GM19438 (cell line): ENCODE measurements around the gene UNC13A.

ENCODE experiments used
- ATAC-seq: cut with Tn5 transposase; IDR thresholded peaks from one replicate; pipeline ENCODE4 v1.9.1; 2021; ENCODE audit warnings: low read depth; ENCODE audit not compliant: unreplicated experiment

The UNC13A gene

DNA sequence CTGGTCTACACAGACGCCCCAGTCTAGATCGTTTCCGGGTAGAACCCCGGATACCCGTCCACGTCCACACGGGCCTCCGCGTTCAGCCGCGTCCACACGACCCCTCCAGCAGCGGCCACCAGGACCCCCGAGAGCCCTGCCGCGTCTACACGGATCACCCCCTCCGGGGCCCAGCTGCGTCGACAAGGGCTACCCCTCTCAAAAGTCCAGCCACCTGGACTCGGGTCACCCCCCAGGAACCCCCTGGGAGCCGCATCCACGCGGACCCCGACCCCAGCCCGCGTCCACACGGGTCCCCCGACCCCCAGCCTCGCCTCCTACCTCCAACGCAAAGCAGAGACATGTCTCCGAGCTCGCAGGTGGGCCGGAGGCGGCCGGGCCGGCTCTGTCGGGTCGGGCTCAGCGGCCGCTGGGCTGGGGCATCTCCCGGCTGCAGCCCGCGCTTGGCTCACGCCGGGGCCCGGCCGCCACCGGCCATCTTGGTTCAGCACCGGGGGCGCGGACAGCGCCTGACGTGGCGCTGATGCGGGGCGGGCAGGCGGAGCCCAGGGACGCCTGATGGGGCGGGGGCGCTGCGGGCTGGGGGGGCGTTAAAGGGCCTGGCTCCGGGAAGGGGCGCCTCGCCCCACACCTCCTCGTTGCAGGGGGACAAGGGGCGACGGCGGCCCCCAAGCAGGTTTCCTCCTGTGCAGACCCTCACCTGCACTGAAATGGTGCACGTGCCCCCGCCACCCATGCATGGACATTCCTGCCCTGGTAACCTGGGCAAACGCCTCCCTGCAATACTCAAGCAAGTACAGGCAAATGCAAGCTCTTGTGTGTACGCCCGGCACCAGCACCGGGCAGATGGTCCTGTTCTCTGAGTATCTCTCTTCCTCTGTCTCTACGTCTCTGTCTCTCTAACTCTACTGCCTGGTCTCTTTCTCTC, at the start of gene UNC13A:
Gene UNC13A, minus strand, starts transcription at position 498 of the 928 bp plus-strand sequence. Its CDS starts 155 bp downstream, at position 343.
- no peak for ATAC-seq

DNA sequence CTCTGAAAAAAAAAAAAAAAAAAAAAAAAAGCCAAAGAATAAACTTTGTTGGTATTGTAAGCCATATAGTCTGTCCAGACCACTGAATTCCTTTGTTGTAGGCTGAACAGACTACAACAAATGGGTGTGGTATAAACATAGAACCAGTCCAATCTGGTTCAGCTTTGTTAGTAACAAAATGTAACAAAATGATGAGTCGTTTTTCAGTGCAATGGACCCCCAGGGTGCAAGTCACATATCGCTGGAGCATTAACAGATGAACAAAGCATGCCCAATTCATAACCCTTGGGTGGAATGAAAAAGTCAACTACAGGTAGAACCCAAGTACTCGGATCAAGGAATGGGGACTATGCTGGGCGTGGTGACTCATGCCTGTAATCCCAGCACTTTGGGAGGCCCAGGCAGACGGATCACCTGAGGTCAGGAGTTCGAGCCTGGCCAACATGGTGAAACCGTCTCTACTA, 49.6 kb upstream of the UNC13A start:
- no peak for ATAC-seq

- ATAC-seq: no peak
Observed at GRCh38 chr19:17735410-17735809, 47.3 kb upstream of the UNC13A start.

DNA sequence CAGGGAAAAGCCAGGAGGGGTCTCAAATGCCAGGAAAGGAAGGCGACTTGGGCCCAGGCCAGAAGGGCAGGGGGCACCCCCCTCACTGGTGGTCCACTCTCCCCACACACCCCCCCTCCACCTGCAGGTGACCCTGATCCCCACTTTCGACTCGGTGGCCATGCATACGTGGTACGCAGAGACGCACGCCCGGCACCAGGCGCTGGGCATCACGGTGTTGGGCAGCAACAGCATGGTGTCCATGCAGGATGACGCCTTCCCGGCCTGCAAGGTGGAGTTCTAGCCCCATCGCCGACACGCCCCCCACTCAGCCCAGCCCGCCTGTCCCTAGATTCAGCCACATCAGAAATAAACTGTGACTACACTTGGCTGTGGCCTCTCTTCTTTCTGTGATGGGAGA, 46.0 kb upstream of the UNC13A start:
- no peak for ATAC-seq

GRCh38 chr19:17733127-17733526, 45.0 kb upstream of the UNC13A start:
- no peak for ATAC-seq

DNA sequence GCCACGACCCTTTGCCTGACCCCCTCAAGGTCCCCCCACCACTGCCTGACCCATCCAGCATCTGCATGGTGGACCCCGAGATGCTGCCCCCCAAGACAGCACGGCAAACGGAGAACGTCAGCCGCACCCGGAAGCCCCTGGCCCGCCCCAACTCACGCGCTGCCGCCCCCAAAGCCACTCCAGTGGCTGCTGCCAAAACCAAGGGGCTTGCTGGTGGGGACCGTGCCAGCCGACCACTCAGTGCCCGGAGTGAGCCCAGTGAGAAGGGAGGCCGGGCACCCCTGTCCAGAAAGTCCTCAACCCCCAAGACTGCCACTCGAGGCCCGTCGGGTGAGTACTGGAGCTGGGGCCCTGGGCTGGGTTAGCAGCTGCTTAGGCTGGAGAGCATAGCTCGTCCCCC, 39.7 kb upstream of the UNC13A start:
- no peak for ATAC-seq

- ATAC-seq: no peak
Observed at GRCh38 chr19:17726964-17727773, 39.0 kb upstream of the UNC13A start.

DNA sequence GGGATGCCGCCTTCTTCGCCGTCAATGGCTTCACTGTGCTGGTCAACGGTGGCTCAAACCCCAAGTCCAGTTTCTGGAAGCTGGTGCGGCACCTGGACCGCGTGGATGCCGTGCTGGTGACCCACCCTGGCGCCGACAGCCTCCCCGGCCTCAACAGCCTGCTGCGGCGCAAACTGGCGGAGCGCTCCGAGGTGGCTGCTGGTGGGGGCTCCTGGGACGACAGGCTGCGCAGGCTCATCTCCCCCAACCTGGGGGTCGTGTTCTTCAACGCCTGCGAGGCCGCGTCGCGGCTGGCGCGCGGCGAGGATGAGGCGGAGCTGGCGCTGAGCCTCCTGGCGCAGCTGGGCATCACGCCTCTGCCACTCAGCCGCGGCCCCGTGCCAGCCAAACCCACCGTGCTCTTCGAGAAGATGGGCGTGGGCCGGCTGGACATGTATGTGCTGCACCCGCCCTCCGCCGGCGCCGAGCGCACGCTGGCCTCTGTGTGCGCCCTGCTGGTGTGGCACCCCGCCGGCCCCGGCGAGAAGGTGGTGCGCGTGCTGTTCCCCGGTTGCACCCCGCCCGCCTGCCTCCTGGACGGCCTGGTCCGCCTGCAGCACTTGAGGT, 38.1 kb upstream of the UNC13A start:
- no peak for ATAC-seq

- no peak for ATAC-seq
Observed at GRCh38 chr19:17725422-17726078, 37.4 kb upstream of the UNC13A start.

- ATAC-seq: no peak
Observed at GRCh38 chr19:17724655-17725054, 36.5 kb upstream of the UNC13A start.

- ATAC-seq: no peak
Observed at GRCh38 chr19:17722655-17723240, 34.6 kb upstream of the UNC13A start.

DNA sequence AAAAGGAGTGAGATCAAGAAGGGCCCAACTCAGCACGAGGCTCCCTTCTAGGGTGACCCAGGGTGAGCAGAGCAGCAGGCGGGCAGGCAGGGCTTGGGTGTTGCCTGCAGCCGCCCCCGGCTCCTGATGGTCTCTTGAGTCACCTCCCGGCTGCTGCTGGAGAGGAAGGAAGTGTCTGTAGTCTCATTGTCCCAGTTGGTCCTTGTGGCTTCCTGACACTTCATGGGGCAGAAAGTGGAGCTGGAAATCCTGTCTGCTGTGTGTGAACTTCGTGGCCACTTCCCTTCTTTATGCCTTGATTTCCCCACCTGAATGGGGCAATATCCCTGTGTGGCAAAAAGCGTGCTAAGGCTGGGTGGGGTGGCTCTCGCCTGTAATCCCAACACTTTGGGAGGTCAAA, 33.7 kb upstream of the UNC13A start:
- no peak for ATAC-seq

GRCh38 chr19:17721111-17721628, 33.0 kb upstream of the UNC13A start:
- ATAC-seq: no peak

GRCh38 chr19:17720440-17720839, 32.3 kb upstream of the UNC13A start:
- no peak for ATAC-seq

DNA sequence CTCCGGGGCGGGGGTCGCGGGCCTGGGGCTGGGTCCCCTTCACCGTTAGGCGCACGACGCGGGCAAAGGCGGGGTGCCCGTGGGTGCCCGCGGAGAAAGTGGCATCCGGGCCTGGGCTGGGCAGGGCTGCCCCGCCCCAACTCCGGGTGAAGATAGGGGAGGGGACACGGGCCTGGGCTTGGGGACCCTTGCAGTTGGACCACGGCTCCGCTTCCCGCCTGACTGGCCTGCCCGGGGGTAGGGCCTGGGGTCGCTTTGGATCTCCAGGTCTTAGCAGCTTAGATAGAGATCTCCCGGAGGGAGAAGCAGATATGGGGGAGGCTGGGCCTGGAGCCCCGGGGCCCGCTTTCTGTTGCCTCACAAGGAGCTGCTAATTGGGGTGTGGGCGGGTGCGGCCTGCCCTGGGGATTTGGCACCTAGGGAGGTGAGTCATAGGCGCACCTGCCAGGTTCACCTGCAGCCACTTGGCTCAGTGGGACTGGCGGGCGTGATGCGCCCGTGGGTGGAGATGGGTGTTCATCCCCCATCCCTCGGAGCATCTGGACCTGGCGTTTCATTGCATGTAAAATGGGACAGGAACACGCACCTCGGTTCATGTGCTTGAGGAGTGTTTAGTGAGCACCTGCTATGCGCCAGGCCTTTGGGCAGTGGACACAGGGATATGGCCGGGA, 31.7 kb upstream of the UNC13A start:
- ATAC-seq: peak; percentile 7

DNA sequence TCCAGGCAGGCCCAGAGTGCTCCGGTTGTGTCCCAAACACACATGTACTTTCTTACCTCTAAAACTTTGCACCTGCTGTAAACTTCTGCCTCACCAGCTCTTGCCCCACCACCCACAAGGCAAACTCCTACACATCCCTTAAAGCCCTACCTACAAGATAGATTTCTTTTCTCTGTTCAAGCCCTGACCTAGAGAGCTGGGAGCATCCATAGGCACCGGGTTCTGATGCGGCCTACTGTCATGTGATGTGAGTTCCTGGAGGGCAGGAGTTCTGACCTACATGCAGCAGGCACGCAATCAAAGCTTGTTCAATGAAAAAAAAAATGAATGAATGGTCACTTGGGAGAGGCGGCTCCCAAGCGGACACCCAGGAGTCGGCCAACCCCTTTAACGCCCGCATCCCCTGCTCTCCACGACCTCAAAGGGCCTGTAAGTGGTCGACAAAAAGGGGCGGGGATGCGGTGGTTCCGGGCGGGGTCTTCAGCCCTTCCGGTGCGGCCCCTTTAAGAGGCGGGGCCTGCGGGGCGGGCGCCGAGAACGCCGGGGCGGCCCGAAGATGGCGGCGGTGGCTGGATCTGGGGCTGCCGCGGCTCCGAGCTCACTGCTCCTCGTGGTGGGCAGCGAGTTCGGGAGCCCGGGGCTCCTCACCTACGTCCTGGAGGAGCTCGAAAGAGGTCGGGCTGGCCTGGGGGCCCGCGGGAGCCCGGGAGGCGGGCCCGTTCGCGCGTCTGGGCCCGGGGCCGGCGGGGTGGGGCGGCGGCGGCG, 31.0 kb upstream of the UNC13A start, which contains the start of gene MAP1S:
Gene MAP1S, plus strand, starts transcription at position 534 of the 765 bp plus-strand sequence. Its CDS starts 23 bp downstream, at position 557.
- peak; percentile 70 for ATAC-seq

DNA sequence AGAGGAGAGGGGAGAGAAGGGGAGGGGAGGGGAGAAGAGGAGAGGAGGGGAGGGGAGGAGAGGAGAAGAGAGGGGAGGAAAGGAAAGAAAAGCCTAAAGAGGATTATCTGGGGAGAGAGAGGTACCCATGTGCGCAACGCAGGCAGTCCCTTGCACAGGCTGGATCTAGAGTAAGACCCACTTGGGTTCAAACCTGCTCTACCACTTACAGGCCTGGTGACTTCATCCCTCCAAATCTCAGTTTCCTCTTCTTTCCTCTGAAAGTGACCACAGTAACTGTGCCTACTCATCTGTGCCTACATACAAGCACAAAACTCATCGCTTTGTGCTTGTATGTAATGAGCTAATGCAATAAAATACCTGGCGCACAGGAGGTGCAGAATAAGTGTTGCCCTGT, 30.4 kb upstream of the UNC13A start:
- ATAC-seq: no peak

DNA sequence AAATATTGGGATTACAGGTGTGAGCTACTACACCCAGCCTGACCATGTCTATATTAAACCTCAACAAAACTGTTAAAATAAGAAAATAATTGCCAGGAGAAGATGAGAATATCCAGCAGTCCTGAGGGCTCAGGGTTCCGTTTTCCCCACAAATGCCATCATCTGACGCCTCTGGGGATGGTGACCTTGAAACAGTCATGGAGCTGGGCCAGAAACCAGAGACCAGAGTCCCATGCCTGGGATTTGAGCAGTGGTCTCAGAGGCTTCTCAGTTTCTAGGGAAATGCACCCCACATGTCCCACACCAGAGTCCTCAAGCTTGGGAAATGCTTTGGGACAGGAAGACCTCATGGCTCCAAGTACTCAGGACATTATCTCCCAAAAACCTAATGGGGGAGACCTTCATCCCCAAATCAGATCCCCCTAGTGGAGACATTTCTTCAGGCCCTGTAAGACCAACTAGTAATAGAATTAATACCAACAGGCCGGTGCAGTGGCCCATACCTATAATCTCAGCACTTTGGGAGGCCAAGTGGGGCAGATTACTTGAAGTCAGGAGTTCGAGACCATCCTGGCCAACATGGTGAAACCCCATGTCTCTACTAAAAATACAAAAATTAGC, 28.3 kb upstream of the UNC13A start:
- ATAC-seq: no peak
